HG03558 (cell line): ENCODE measurements around the gene SPATA3.
"Not testable (repeated sequence)": the region's sequence is repeated elsewhere in the genome, so short reads cannot be mapped to it uniquely, and the experiment has no call there.

Experiments used
- ATAC-seq: cut with Tn5 transposase; IDR thresholded peaks from one replicate; pipeline ENCODE4 v1.9.1; 2021; ENCODE audit warnings: moderate number of reproducible peaks; ENCODE audit not compliant: unreplicated experiment; ENCODE audit errors: extremely low read depth

The SPATA3 gene

GRCh38 chr2:231016566-231017230 lies 20.8 kb downstream of the SPATA3 start:
- no peak for ATAC-seq

GRCh38 chr2:231017231-231017598 lies 21.3 kb downstream of the SPATA3 start:
- no peak for ATAC-seq

- ATAC-seq = no peak
Measured at GRCh38 chr2:231018184-231018583, 22.3 kb downstream of the SPATA3 start.

DNA sequence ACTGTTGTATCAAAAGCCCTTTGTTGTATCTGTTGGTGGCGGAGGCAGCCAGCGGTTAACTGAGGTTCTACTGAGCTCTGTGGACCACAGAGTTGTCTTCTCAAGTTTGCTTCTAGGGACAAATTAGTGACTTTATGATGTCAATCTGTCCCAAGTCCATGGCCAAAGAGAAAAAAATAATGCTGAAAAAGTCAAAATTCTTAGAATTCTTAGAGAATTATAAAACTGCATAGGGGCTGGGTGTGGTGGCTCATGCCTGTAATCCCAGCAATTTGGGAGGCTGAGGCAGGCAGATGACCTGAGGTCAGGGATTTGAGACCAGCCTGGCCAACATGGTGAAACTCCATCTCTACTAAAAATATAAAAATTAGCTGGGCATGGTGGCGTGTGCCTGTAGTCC lies 29.1 kb downstream of the SPATA3 start:
- ATAC-seq = not testable (repeated sequence)

DNA sequence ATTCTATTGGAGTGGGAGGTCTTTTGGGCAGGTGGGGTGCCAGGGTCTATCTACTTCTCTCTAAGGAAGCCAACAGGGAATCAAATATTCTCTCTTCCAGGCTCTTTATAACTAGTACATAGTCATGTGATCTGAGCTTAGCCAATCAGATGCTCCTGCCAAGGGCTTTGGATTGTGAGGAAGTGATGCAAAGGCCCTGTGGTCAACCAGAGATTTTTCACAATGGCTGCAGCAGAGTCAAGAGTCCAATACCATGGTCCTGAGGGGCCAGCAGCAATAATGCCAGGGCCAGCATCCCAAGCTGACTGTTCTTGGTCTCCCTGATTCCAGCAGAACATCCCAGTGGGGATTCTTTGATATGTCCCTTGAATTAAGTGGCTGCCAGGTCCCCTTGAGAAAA lies 33.0 kb downstream of the SPATA3 start:
- no peak for ATAC-seq

- no peak for ATAC-seq
Measured at GRCh38 chr2:231029563-231029962, 33.6 kb downstream of the SPATA3 start.

DNA sequence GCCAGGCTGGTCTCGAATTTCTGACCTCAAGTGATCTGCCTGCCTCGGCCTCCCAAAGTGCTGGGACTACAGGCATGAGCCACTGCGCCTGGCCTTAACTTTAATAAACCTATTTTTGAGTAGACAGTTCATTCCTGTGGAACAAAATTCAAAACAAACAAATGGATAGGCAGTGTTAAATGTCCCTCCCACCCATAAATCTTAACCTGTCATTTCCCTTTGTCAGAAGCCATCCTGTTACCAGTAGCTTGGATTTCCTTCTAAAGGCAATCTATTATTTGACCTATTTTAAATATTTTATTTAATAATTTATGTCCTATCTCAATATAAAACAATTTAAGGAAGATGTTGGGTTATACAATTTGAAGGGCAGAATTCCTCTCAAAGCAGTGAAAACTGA lies 34.8 kb downstream of the SPATA3 start:
- ATAC-seq = no peak

GRCh38 chr2:231032575-231033140 lies 36.7 kb downstream of the SPATA3 start:
- no peak for ATAC-seq

- ATAC-seq = no peak
Measured at GRCh38 chr2:231033147-231034132, 37.5 kb downstream of the SPATA3 start.

DNA sequence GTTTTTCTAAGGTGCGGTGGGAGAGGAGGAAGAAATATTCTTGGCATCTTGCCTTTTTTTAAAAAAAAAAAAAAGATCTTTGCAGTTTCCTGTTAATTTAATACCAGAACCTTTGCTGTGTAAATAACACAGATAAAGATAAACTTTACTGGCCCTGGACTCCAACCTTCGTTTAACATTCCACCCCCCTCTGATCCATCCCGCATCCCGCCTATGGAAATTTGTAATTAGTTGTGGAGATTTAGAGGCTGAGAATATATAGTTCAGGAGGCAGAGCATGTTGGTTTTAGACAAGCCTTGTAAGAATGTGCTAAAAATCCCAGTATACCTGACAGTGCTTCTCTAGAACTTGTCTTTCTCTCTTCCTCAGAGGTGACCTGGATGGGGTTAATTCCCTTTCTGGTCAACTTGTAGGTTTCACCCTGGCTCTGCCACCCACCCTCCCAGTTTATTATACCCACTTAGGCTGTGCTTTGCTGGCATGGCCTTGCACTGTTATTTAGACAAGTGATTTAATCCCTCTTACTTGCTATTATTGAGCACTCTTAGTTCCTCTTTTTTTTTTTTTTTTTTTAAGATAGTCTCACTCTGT lies 38.5 kb downstream of the SPATA3 start:
- no peak for ATAC-seq

GRCh38 chr2:231036131-231036530 lies 40.2 kb downstream of the SPATA3 start:
- ATAC-seq = no peak

DNA sequence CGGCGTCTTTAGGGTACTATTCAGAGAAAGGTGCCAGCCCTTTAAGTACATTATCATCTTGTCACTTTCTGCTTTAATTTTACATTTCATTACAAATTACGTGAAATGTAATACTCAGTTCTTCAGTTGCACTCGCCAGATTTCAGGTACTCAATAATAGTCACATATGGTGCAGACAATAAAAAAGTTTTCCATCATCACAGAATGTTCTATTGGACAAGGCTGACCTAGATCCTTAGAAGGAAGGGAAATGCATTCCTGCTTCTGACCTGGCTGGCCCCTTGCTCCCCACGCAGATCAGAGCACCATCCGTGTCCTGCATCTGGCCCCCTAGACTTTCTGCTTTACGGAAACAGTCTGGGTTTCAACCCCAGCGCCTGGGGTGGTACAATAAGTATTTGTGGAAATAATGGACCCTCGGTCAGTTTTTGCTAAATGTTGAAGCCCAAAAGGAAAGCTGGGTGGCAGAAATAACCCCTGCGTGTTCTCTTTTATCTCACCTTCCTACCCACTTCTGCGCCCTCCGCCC lies 40.7 kb downstream of the SPATA3 start:
- ATAC-seq = no peak

DNA sequence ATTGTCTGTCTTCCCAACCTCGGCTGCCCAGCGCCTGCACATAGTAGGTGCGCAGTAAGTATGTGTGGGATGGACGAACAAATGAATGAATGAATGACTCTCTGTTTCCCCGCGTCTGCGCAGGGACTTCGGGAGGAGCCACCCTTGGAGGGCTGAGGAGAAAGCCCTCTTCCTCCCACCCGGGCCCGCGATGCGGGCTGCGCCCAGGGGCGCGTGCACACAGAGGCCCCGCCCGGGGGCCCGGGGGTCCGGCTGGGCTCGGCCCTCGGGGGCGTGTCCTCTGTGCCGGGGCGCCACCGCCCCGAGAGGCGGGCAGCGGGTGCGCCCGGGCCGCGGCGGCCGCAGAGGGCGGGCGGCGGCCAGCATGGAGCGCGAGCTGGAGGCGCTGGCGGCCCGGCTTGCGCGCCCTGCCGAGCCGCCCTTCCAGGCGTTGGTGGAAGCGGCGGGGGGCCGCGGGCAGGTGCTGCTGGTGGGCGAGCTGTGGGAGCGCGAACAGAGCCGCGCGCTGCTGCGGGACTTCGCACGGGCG lies 41.3 kb downstream of the SPATA3 start, which contains the start of gene C2orf72:
Gene C2orf72 (plus strand): TSS at position 322 of the 529 bp plus-strand sequence. CDS start 43 bp downstream, at position 365.
- no peak for ATAC-seq

DNA sequence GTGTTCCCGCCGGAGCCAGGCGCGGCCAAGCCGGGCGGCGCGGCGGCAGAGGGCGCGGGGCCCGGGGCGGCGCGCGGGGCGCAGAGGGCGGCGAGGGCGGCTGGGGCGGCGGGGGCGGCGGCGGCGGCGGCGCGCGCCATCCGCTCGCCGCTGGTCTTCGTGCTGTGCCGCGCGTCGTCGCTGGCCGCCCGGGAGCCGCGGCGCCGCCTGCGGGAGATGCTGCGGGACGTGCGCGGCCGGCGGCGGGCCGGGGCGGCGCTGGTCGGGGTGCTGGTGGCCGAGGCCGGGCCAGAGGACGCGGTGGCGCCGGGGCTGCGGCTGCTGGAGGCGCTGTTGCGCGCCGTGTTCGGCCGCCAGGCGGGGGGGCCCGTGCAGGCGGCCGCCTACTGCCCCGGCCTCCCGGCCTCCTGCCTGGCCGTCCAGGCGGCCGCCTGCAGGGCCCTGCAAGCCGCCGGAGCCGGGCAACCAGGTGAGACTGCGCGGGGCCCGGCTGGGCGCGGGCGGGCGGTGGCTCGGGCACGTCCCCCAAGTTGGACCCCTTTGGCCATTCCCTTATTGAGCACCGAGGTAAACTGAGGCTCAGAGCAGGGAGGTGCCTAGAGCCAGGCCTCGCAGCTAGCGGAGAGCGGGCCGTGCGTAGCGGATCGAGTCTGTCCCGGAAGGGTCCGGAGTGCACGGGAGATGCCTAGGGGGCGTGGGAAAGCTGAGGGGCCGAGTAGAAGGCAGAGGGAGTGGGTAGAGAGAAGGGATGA lies 42.0 kb downstream of the SPATA3 start:
- ATAC-seq = no peak

GRCh38 chr2:231038483-231039293 lies 42.8 kb downstream of the SPATA3 start:
- ATAC-seq = no peak

- no peak for ATAC-seq
Measured at GRCh38 chr2:231039294-231039664, 43.4 kb downstream of the SPATA3 start.

GRCh38 chr2:231039821-231040364 lies 44.0 kb downstream of the SPATA3 start:
- no peak for ATAC-seq

DNA sequence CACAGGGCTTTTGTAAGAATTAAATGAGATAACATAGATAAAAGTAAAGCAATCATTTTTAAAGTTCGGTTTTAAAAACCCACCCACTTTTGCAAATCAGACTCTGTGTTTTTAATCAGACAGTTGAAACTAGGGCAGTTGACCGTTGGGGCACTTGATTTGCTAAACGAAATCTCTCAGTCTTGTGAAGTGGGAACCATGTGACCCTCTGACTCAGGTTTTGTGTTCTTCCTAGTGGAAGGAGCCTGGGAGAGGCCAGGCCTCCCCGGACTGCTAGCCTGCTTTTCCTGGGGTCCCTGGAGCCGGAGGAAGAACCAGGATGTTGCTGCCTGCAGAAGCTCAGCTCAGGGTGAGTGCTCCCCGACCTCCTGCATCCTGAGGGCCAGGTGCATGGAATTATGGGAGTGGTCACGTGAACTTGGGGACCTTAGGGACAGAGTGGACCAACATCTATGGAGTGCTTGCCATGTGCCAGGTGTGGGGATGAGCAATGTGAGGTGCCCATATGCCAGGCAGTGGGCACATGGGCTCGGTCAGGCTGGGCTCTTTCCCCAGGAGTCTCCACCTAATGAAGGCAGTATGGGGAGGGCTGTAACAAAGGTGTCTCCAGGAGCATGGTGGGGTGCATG lies 45.3 kb downstream of the SPATA3 start:
- ATAC-seq = no peak
